HepG2 (cell line): Measurements from ENCODE around the gene SMIM8. TPM values are rescaled to one million over a fixed set of nuclear protein-coding genes. Genes with fewer than 3 reads are reported as not detected.
A peak's percentile ranks its signal among the peaks of the same experiment; 100 is the strongest.

Experiments used
- CREBL2 ChIP-seq: sonication (generic); formaldehyde crosslinking; IDR thresholded peaks from 2 replicates; pipeline ENCODE4 v1.8.1; 2023; ENCODE audit warnings: missing genetic modification reagents, mild to moderate bottlenecking, borderline replicate concordance
- GMEB2 ChIP-seq: IDR thresholded peaks from 2 replicates; pipeline ENCODE4 v1.6.1; 2016; ENCODE audit warnings: missing biosample characterization, missing genetic modification reagents, low read depth
- KAT2B ChIP-seq: fragments of 150-350 bp; IDR thresholded peaks from 2 replicates; pipeline ENCODE4 v1.6.1; 2014; ENCODE audit warnings: low read depth, low read length, borderline replicate concordance
- KDM5A ChIP-seq: fragments of 200-600 bp; sonication (generic); IDR thresholded peaks from 2 replicates; pipeline ENCODE4 v1.7.0; 2018; ENCODE audit warnings: antibody characterized with exemption, mild to moderate bottlenecking, low read length, borderline replicate concordance
- KLF11 ChIP-seq: IDR thresholded peaks from 2 replicates; pipeline ENCODE4 v1.6.1; 2016; ENCODE audit warnings: missing compliant biosample characterization
- MED13 ChIP-seq: sonication (generic); formaldehyde crosslinking; IDR thresholded peaks from 2 replicates; pipeline ENCODE4 v1.5.0; 2020; ENCODE audit warnings: missing genetic modification reagents
- MIER3 ChIP-seq: IDR thresholded peaks from 2 replicates; pipeline ENCODE4 v1.6.1; 2016; ENCODE audit warnings: missing compliant biosample characterization, borderline replicate concordance
- POLR2G ChIP-seq: fragments of 200-400 bp; formaldehyde crosslinking; IDR thresholded peaks from 2 replicates; pipeline ENCODE4 v1.6.1; 2018; ENCODE audit warnings: mild to moderate bottlenecking, low read depth, low read length, moderate library complexity
- SNAPC2 ChIP-seq: sonication (generic); formaldehyde crosslinking; IDR thresholded peaks from 2 replicates; pipeline ENCODE4 v1.8.1; 2022; ENCODE audit warnings: mild to moderate bottlenecking, missing genetic modification reagents
- SP2 ChIP-seq: sonication (generic); formaldehyde crosslinking; IDR thresholded peaks from 2 replicates; pipeline ENCODE4 v1.5.1; 2020; ENCODE audit warnings: mild to moderate bottlenecking, missing genetic modification reagents
- TFE3 ChIP-seq: IDR thresholded peaks from 2 replicates; pipeline ENCODE4 v1.6.1; 2016
- ZC3H13 ChIP-seq: sonication (generic); formaldehyde crosslinking; IDR thresholded peaks from 2 replicates; pipeline ENCODE4 v1.8.1; 2023; ENCODE audit warnings: mild to moderate bottlenecking, missing genetic modification reagents, moderate library complexity
- ZMYM4 ChIP-seq: sonication (generic); formaldehyde crosslinking; IDR thresholded peaks from 2 replicates; pipeline ENCODE4 v1.8.1; 2023; ENCODE audit warnings: mild to moderate bottlenecking, missing genetic modification reagents
- ZNF17 ChIP-seq: sonication (generic); formaldehyde crosslinking; IDR thresholded peaks from 2 replicates; pipeline ENCODE4 v1.5.0; 2020; ENCODE audit warnings: mild to moderate bottlenecking, missing genetic modification reagents
- ZNF18 ChIP-seq: sonication (generic); formaldehyde crosslinking; IDR thresholded peaks from 2 replicates; pipeline ENCODE4 v1.8.0; 2022; ENCODE audit warnings: mild to moderate bottlenecking, missing genetic modification reagents; ENCODE audit not compliant: insufficient replicate concordance
- ZNF430 ChIP-seq: sonication (generic); formaldehyde crosslinking; IDR thresholded peaks from 2 replicates; pipeline ENCODE4 v1.9.0; 2021; ENCODE audit warnings: mild to moderate bottlenecking, missing genetic modification reagents
- ZNF567 ChIP-seq: sonication (generic); formaldehyde crosslinking; IDR thresholded peaks from 2 replicates; pipeline ENCODE4 v1.8.1; 2023; ENCODE audit warnings: mild to moderate bottlenecking, missing genetic modification reagents, borderline replicate concordance
- polyA plus RNA-seq, 8 experiments: library from polyadenylated mRNA; depleted of rRNA in 3 of 8; stranded (reverse) in 7 of 8; unstranded in 1 of 8; fragments of >200 nt; fragmentation: Illumina TruSeq in 4 of 8; extraction: Trizol in 4 of 8; gene quantifications; 2 replicates each; pipeline versions ENCODE4 v1.2.1 to v1.2.3, GENCODE V29; 2011 to 2016; ENCODE audit warnings: low read depth in 4 of 8, missing spikeins in 1 of 8, mixed read lengths in 1 of 8; ENCODE audit not compliant: insufficient read depth in 1 of 8
- total RNA-seq, 5 experiments: library from RNA; depleted of rRNA; stranded (reverse); fragments of >200 nt; fragmentation: Illumina TruSeq; extraction: Trizol; gene quantifications; 2 replicates each; pipeline ENCODE4 v1.2.3, GENCODE V29; 2016; ENCODE audit warnings: low read depth in 1 of 5
- TF ChIP-seq, protein P1 (sequence below): sonication (generic); formaldehyde crosslinking; IDR thresholded peaks from 2 replicates; pipeline ENCODE4 v1.4.0; 2020; ENCODE audit warnings: mild to moderate bottlenecking, missing genetic modification reagents
- TF ChIP-seq, protein P2 (sequence below): sonication (generic); formaldehyde crosslinking; IDR thresholded peaks from 2 replicates; pipeline ENCODE4 v1.4.0; 2020; ENCODE audit warnings: missing genetic modification reagents

SMIM8 gene
- total and polyA plus RNA-seq, 2 of the 13 experiments (the other 11 are each of a cell fraction or from before 2014, with no cell fraction given): 4.8 to 10.0 TPM

DNA sequence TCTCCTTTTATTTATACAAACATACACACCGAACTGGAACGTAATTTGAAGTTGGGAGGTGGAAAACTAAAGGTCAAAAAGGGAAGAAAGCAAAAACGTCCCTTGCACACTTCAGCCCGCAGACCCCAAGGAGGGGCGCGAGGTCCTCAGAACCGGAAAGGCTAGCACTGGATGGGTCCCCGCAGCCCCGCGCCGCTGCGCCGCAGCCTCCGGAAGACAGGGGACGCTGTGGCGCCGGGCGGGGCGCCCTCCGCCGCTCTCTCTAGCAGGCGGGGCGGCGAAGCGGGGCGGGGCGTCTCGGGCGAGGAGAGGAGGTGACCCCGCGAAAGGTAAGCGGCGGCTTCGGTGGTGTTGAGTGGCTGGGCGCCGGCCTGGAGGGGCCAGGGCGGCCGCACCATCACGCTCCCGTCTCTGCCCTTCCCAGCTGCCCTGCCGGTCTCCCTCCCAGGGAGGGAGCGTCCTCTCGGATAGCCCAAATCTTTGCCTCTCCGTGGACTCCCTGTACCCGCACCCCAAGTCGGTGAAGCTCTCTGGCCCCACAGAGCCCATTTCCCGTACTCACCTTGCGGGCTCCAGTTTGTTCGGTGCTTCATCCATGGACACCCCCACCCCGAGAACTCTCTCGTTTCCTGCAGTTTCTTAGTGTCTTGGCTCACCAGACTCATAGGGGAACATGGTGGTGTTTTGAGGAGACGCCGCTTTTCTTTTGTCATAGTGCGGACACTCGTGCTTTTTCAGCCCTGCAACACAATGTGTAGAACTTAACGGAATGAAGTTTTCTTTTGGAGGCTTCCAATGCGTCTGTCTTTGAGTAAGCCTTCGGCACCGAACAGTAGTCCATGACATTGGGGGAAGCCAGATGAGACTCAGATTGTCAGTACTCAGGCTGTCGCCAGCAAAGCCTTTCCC is at the start of gene SMIM8 (continued):
- TF ChIP-seq ZMYM4 (CRISPR knock-in tag): peak; percentile 100
- TF ChIP-seq, protein P1, sequence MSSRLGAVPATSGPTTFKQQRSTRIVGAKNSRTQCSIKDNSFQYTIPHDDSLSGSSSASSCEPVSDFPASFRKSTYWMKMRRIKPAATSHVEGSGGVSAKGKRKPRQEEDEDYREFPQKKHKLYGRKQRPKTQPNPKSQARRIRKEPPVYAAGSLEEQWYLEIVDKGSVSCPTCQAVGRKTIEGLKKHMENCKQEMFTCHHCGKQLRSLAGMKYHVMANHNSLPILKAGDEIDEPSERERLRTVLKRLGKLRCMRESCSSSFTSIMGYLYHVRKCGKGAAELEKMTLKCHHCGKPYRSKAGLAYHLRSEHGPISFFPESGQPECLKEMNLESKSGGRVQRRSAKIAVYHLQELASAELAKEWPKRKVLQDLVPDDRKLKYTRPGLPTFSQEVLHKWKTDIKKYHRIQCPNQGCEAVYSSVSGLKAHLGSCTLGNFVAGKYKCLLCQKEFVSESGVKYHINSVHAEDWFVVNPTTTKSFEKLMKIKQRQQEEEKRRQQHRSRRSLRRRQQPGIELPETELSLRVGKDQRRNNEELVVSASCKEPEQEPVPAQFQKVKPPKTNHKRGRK (CRISPR knock-in tag): no peak
- TF ChIP-seq ZNF17: no peak
- TF ChIP-seq ZNF18: no peak
- no peak for TF ChIP-seq TFE3 (CRISPR knock-in tag)
- TF ChIP-seq MIER3 (CRISPR knock-in tag): peak; percentile 52; the same call in 1 of the 2 replicates
- TF ChIP-seq ZNF567 (CRISPR knock-in tag): no peak
- peak; percentile 86 for TF ChIP-seq POLR2G
- TF ChIP-seq GMEB2 (CRISPR knock-in tag): 0 out of 2 replicates have a peak, but pooled peaks have one; percentile 34
- TF ChIP-seq KLF11 (CRISPR knock-in tag): no peak
- no peak for TF ChIP-seq KAT2B
- TF ChIP-seq KDM5A: peak; percentile 49; the same call in 1 of the 2 replicates
- no peak for TF ChIP-seq MED13 (CRISPR knock-in tag)
- no peak for TF ChIP-seq CREBL2 (CRISPR knock-in tag)
- peak; percentile 68; the same call in 1 of the 2 replicates for TF ChIP-seq ZC3H13 (CRISPR knock-in tag)
- peak; percentile 91; the same call in 1 of the 2 replicates for TF ChIP-seq ZNF430 (CRISPR knock-in tag)
- TF ChIP-seq, protein P2, sequence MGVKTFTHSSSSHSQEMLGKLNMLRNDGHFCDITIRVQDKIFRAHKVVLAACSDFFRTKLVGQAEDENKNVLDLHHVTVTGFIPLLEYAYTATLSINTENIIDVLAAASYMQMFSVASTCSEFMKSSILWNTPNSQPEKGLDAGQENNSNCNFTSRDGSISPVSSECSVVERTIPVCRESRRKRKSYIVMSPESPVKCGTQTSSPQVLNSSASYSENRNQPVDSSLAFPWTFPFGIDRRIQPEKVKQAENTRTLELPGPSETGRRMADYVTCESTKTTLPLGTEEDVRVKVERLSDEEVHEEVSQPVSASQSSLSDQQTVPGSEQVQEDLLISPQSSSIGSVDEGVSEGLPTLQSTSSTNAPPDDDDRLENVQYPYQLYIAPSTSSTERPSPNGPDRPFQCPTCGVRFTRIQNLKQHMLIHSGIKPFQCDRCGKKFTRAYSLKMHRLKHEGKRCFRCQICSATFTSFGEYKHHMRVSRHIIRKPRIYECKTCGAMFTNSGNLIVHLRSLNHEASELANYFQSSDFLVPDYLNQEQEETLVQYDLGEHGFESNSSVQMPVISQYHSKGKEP (CRISPR knock-in tag): no peak
- no peak for TF ChIP-seq SP2
- TF ChIP-seq SNAPC2: no peak
